OCI-M2 (cell line): ENCODE results near the gene ATP1A2.

Source experiments
- DNase-seq: peaks from one replicate; lab custom pipeline; 2025; ENCODE audit not compliant: unreplicated experiment; lab: John Stamatoyannopoulos, UW

Gene ATP1A2

GRCh38 chr1:160115545-160116282, at the start of gene ATP1A2:
Gene ATP1A2 (plus strand): TSS chr1:160115759. CDS start chr1:160115862, 103 bp downstream.
- DNase-seq, result no peak

DNA sequence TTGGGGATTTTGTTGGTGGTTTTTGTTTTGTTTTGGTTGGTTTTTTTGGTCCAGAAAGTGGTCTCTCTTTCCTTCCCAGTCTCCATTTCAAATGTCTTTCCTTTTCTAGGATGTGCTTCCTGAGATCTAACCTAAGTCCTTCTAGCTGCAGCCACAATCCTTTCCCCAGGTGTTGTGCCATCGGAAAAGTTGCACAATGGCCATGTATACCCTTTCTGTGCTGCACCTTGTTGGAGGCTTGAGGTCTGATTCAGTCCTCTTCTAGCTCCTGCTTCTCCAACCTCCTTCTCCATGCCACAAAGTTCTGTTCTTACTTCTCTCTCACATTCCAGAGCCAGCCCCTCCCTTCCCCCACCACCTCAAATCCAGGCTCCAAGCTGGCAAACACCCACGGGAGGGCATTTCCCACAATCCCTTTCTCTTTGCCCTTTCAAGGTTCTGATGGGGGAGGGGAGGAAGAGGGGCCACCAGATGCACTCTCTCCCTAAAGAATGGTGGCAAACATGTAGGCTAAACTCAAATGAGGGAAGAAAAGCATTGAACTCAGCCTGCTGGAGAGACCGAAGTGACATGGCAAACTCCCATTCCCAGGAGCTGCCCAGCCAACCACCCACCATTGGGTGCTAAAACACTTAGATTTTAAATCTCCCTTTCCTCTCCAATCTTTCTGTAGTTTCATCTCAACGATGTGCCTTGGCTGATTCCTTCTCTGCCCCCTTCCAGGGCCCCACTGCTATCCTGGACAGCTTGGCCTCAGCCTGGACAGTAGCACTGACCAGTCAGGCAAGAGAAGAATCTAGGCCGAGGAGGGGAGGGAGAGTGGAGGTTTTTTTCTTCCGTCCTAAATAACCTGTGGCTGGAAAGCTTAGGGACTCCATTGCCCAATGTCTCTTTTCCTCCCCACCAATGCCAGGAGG, 48.5 kb upstream of the ATP1A2 start:
- DNase-seq, result no peak

- no peak for DNase-seq
Observed at GRCh38 chr1:160068225-160068624, 47.3 kb upstream of the ATP1A2 start.

DNA sequence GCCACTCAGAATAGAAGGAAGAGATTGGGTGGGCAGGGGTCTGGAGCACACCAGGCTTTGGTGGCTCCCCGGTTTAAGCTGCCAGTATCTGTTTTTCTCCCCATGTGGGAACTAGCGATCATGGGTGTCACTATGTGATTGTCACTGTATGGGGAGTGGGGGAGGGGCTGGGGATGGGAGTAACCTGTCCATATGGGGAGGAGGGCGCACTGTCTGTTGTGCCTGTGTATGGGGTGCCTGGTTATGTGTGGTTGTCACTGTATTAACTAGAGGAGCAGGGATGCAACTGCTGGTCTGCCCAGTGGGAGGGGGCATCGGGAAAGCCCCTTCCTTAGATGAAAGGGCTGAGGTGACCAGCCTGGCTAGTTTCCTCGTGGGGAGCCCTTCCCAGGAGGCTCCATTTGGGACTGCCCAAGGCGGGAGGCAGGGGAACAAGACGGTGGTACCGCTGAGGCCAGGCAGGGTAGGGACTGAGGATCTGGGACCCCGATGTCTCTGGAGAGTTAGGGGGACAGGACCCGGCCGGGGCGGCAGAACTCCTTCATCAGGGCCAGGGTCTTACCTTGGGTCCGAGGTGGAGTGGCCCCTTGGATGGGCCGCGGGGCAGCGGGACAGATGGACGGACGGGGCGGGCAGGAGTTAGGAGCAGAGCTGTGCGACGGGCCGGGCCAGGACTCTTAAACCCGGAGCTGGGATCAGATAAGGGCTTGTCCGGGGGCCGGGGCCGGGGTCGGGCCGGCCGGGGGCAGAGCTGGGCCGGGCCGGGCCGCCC, 45.9 kb upstream of the ATP1A2 start, which contains the start of gene KCNJ10:
Gene KCNJ10 (minus strand): TSS at position 701 of the 772 bp plus-strand sequence. CDS start 27,628 bp downstream, outside the sequence.
- no peak for DNase-seq

DNA sequence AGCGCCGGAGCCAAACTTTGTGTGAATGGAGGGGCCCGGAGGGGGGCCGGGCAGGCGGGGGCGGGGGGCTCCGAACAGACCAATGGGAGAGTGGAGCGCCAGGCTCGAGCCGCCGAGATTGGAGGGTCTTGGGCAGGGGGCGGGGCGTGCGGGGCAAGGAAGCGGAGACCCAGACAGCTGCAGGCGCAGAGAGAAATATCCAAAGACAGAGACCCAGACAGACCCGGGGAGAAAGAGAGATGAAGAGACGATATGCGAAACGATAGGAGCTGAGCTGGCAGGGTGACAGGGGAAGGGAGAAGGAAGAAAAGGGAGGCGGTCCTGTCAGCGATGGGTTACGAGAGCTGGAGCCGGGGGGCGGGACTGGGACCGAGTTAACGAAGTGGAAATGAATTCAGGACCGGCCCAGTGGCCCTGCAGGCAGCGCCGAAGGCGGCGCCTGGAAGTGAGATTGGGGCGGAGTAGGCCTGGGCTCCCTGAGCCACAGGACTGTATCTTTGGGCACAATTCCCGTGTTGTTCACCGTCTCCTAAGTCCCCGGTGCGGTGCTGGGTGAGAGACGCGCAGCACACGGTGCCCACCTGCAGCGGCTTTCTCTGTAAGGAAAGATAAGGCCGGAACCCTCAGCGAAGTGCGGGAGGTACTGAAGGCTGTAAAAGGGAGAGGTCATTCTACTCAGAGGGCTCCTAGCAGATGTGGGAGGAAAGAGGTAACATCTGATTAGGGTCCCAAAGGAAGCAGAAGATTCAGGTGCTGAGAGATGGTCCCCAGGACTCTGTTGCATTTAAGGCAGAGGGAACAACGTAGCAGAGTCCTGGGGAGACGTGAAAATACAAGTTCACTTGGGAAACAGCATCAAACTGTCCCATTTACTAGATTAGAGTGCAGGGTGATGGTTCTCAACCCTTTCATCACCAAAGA, 45.1 kb upstream of the ATP1A2 start:
- no peak for DNase-seq

DNA sequence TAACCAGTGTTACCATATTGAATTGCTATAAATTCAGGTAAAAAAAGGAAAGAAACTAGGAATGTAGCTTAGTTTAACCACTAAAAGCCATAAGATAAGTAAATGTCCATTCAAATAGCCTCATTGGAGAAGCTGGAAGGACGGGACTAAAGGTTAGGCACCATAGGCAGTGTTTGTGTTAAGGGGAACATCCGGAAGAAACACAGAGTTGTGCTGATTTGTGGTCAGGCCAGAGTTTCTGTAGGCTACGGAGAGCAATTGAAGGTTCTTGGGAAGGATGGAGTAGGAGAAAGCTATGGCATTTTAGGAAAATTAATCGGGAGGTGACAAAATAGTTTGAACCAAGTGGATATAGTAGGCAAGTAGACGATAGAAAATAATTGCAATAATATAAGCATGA, 44.3 kb upstream of the ATP1A2 start:
- DNase-seq, result no peak

DNA sequence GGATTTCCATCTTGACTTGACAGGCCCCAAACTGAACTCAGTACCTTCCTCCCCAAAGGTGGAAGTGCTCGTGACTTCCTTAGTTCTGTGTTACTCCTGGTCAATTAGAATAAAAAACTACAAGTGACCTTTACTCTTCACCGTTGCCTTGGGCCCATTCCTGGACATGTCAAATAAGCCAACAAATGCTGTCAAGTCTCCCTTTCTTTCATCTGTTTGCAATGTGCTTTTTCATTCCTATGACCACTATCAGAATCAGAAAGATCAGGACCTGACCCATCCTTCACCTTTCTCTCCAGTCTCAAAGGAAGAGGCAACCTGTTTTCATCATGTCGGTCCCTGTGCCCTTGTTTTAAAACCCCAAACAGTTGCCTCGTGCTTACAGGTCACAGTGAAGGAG, 40.7 kb upstream of the ATP1A2 start:
- DNase-seq, result no peak

DNA sequence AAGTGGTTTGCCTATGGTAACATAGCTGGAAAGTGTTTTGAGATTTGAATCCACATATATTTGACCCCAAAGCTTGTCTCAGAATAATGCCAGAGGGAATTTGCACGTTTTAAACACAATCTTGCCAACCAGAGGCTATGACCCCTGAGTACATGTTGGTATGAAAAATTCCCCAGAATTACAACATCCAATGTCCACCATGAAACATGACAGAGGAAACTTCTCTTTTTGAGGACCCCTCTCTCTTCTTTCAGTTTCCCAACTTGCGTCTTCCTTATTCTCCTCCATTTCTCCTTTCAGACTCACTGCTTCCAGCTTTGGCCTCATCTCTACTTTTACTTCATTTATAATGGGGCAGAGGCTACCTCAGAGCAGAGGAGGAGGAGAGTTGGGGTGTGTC, 39.7 kb upstream of the ATP1A2 start:
- DNase-seq, result no peak

DNA sequence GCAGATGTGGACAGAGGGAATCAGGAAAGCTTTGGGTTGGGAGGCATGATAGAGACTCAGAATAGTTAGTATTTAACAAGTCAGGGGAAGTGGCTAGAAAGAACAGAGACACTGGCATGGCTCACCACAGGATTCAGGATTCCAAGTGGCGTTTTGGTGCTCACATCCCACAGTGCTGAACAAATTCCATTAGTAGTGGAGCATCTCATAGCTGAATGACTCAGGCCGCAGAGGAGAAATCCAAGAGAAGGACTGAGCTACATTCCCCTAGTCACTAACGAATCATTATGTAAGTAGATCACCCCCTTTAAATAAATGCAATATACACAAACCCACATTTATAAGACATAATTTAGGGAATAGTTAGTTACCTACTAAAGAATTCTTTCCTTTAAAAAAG, 39.3 kb upstream of the ATP1A2 start:
- no peak for DNase-seq

DNA sequence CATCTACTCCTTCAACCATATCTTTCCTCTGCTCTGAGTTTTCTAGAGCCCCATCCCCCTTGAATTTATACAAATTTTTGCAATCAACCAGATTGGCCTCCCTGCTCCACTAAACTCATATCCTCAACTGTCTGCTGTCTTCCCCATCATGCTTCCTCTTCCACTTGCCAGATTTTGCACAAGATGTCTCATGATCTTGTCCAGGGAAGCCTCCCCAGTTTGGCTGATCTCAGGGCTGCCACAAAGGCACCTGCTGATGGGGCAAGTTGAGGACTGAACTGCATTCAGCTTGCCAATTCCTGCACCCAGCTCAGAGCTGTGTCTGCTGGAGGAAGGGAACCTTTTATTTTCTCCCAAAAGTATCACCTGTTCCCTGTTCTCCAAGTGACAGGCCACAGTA, 38.1 kb upstream of the ATP1A2 start:
- DNase-seq, result no peak

- no peak for DNase-seq
Observed at GRCh38 chr1:160078512-160079195, 36.9 kb upstream of the ATP1A2 start.

- DNase-seq, result no peak
Observed at GRCh38 chr1:160079448-160079847, 36.1 kb upstream of the ATP1A2 start.

DNA sequence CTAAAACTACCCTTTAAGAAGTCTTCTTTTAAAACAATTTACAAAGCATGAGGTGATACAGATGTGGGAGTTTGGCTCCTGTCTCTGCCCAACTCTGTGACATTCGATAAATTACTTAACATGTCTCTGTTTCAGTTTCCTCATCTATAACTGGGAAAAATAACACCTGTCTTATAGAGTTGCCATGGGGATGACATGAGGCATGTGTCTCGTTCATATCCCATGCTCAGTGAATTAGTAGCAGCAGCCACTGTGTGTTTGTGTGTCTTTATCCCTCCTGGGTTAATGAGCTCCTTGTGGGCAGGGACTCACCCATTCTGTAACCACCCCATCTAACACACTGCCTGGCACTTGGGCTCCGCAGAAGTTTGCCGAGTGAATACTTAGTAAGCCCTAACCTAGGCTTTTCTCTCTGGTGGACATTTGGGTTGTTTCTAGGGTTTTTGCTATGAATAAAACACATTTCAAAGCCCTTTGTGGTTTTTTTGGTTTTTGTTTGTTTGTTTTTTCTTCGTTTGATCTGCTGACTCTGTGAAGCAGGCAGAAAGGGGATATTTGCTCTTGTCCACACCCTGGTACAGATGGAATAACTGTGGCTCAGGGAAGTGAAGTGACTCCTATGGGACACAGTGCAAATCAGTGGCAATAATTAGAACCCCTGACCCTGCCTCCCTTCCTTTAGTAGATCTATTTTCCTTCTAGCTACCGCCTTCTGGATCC, 35.0 kb upstream of the ATP1A2 start:
- DNase-seq, result no peak

GRCh38 chr1:160081261-160081936, 34.2 kb upstream of the ATP1A2 start, which contains the start of gene KCNJ9:
Gene KCNJ9 (plus strand): TSS chr1:160081538. CDS start chr1:160084031, 2,493 bp downstream.
- no peak for DNase-seq

- no peak for DNase-seq
Observed at GRCh38 chr1:160082487-160082886, 33.1 kb upstream of the ATP1A2 start.

GRCh38 chr1:160082926-160083325, 32.6 kb upstream of the ATP1A2 start:
- no peak for DNase-seq

DNA sequence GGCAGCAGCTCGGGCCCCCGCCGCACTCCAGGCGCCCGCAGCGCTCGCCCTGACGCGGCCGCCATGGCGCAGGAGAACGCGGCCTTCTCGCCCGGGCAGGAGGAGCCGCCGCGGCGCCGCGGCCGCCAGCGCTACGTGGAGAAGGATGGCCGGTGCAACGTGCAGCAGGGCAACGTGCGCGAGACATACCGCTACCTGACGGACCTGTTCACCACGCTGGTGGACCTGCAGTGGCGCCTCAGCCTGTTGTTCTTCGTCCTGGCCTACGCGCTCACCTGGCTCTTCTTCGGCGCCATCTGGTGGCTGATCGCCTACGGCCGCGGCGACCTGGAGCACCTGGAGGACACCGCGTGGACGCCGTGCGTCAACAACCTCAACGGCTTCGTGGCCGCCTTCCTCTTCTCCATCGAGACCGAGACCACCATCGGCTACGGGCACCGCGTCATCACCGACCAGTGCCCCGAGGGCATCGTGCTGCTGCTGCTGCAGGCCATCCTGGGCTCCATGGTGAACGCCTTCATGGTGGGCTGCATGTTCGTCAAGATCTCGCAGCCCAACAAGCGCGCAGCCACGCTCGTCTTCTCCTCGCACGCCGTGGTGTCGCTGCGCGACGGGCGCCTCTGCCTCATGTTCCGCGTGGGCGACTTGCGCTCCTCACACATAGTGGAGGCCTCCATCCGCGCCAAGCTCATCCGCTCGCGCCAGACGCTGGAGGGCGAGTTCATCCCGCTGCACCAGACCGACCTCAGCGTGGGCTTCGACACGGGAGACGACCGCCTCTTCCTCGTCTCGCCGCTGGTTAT, 31.4 kb upstream of the ATP1A2 start:
- no peak for DNase-seq
